Liver (tissue), 9 donors: ENCODE results near the gene INO80. TPM values are rescaled to one million over a fixed set of nuclear protein-coding genes. Genes with fewer than 3 reads are reported as not detected.

Experiments
- DNase-seq: peaks from one replicate; pipeline ENCODE4 v3.0.0-alpha.2; 2017; ENCODE audit warnings: low spot score
- H3K27ac ChIP-seq, 2 donors: one replicate each; pipeline ENCODE4 v1.7.0; 2013; ENCODE audit warnings: inconsistent platforms in 2 of 2, low read length in 2 of 2, control low read depth in 1 of 2, low read depth in 1 of 2, mild to moderate bottlenecking in 1 of 2
- H3K27me3 ChIP-seq, 4 donors: one replicate each; pipeline versions ENCODE4 v1.6.1 to v1.7.0; 2013; ENCODE audit warnings: low read length in 3 of 4, inconsistent platforms in 1 of 4, mild to moderate bottlenecking in 1 of 4, moderate library complexity in 1 of 4; ENCODE audit not compliant: control insufficient read depth in 4 of 4, insufficient read depth in 4 of 4
- H3K36me3 ChIP-seq, 4 donors: one replicate each; pipeline versions ENCODE4 v1.6.1 to v1.7.0; 2013; ENCODE audit warnings: low read length in 3 of 4, mild to moderate bottlenecking in 3 of 4, low read depth in 1 of 4, moderate library complexity in 1 of 4; ENCODE audit not compliant: control insufficient read depth in 4 of 4, insufficient read depth in 3 of 4
- H3K4me1 ChIP-seq, 4 donors: one replicate each; pipeline versions ENCODE4 v1.6.1 to v1.7.0; 2013; ENCODE audit warnings: low read length in 3 of 4, mild to moderate bottlenecking in 3 of 4, moderate library complexity in 1 of 4; ENCODE audit not compliant: control insufficient read depth in 4 of 4, insufficient read depth in 4 of 4
- H3K4me3 ChIP-seq, 3 donors: one replicate each; pipeline versions ENCODE4 v1.6.1 to v1.7.0; 2013; ENCODE audit warnings: low read length in 3 of 3, control low read depth in 1 of 3, low read depth in 1 of 3, mild to moderate bottlenecking in 1 of 3
- H3K9ac ChIP-seq, 2 donors: one replicate each; pipeline ENCODE4 v1.7.0; 2013; ENCODE audit warnings: low read length in 2 of 2, mild to moderate bottlenecking in 2 of 2, moderate library complexity in 2 of 2, control low read depth in 1 of 2, low read depth in 1 of 2
- H3K9me3 ChIP-seq, 4 donors: one replicate each; pipeline versions ENCODE4 v1.6.1 to v1.7.0; 2013; ENCODE audit warnings: low read length in 3 of 4; ENCODE audit not compliant: control insufficient read depth in 4 of 4
- CTCF ChIP-seq: fragments of 150-350 bp; IDR thresholded peaks from 2 replicates; pipeline ENCODE4 v1.5.1; 2017; ENCODE audit warnings: improper control_type of control experiment, low read depth, low read length; ENCODE audit not compliant: missing input control
- FOXA1 ChIP-seq: IDR thresholded peaks from 2 replicates; pipeline ENCODE4 v1.6.1; 2016; ENCODE audit warnings: antibody characterized with exemption
- FOXA2 ChIP-seq: IDR thresholded peaks from 2 replicates; pipeline ENCODE4 v1.6.1; 2016; ENCODE audit warnings: antibody characterized with exemption
- GABPA ChIP-seq, 2 donors: IDR thresholded peaks in 1 of 2; conservative IDR thresholded peaks in 1 of 2; 2 replicates each; pipeline ENCODE4 v1.6.1; 2016; ENCODE audit warnings: antibody characterized with exemption in 2 of 2, mild to moderate bottlenecking in 1 of 2, moderate library complexity in 1 of 2
- HNF4G ChIP-seq: IDR thresholded peaks from 2 replicates; pipeline ENCODE4 v1.6.1; 2016; ENCODE audit warnings: antibody characterized with exemption
- MAX ChIP-seq: IDR thresholded peaks from 2 replicates; pipeline ENCODE4 v1.6.1; 2016; ENCODE audit warnings: antibody characterized with exemption
- NR2F2 ChIP-seq: IDR thresholded peaks from 2 replicates; pipeline ENCODE4 v1.6.1; 2016; ENCODE audit warnings: antibody characterized with exemption
- REST ChIP-seq: IDR thresholded peaks from 2 replicates; pipeline ENCODE4 v1.6.1; 2016; ENCODE audit warnings: antibody characterized with exemption, mild to moderate bottlenecking
- RXRA ChIP-seq, 2 donors: IDR thresholded peaks; 2 replicates each; pipeline ENCODE4 v1.6.1; 2017 to 2018; ENCODE audit warnings: antibody characterized with exemption in 2 of 2, mild to moderate bottlenecking in 1 of 2
- TAF1 ChIP-seq: conservative IDR thresholded peaks from 2 replicates; pipeline ENCODE4 v1.6.1; 2016; ENCODE audit warnings: antibody characterized with exemption, mild to moderate bottlenecking
- YY1 ChIP-seq: IDR thresholded peaks from 2 replicates; pipeline ENCODE4 v1.6.1; 2016; ENCODE audit warnings: antibody characterized with exemption, mild to moderate bottlenecking
- WGBS: extraction: QIAGEN DNeasy Blood & Tissue Kit; methylation state at CpG from one replicate; pipeline ENCODE4 v1.1.7; 2013; 5-methylcytosine and 5-hydroxymethylcytosine counted together
- polyA plus RNA-seq, 2 donors: library from polyadenylated mRNA; stranded (reverse) in 1 of 2; unstranded in 1 of 2; fragments of 200-250 nt in 1 of 2; fragments of >200 nt in 1 of 2; fragmentation: Nextera tagmentation in 1 of 2; extraction: Ambion mirVana in 1 of 2; gene quantifications; one replicate each; pipeline versions ENCODE4 v1.2.1 to v1.2.3, GENCODE V29; 2013 to 2015
- total RNA-seq, 2 donors: library from RNA; depleted of rRNA; stranded (reverse); fragments of >200 nt; gene quantifications; one replicate each; pipeline ENCODE4 v1.2.3, GENCODE V29; 2014
- donor health status: healthy.
- donor health status: healthy.
- donor health status: healthy.
- donor health status: healthy.
- donor health status: healthy.

Gene INO80
- total and polyA plus RNA-seq, 4 donors, result 3.2 to 19.7 (median 9.4) TPM

GRCh38 chr15:41115161-41115651 is 874 bp downstream of the INO80 start:
- WGBS, result under 1% methylated on average over 10 of the region's 10 CpGs
- Histone ChIP-seq H3K36me3 (peaks cover 0 to 3% (median 0%) of the 10 kb centered on the region in 4 donors), H3K9me3 (no peaks in the 10 kb centered on the region), H3K4me1 (peaks cover 1 to 18% (median 5%) of the 10 kb centered on the region in 4 donors), H3K9ac (peak overlapping the region; percentile 58 to 85), H3K4me3 (peak overlapping the region; percentile 54 to 89 (median 79)), H3K27ac (peak overlapping the region; percentile 98 to 100), H3K27me3 (no peaks in the 10 kb centered on the region)
- no peak for DNase-seq
- TF ChIP-seq YY1, result peak; percentile 12
- no peak for TF ChIP-seq REST
- TF ChIP-seq TAF1, result no peak

GRCh38 chr15:41106947-41107346 is 9.1 kb downstream of the INO80 start:
- Histone ChIP-seq H3K27ac (no peak overlapping the region), H3K4me3 (no peak overlapping the region), H3K9ac (no peak overlapping the region), H3K27me3 (no peaks in the 10 kb centered on the region), H3K9me3 (no peaks in the 10 kb centered on the region), H3K4me1 (peaks cover 0 to 3% (median 0%) of the 10 kb centered on the region in 4 donors), H3K36me3 (peaks cover 2 to 4% (median 3%) of the 10 kb centered on the region in 4 donors)
- 91% methylated on average over 5 of the region's 5 CpGs for WGBS
- DNase-seq, result no peak
- TF ChIP-seq FOXA1 (no peak), NR2F2 (no peak), GABPA (IDR thresholded peaks at IDR 0.05 in 1 of 2, conservative IDR thresholded peaks at IDR 0.05 in 1 of 2) (no peak), MAX (no peak), HNF4G (no peak), CTCF (no peak), RXRA (IDR thresholded peaks at IDR 0.05) (no peak), FOXA2 (no peak)
